CD4-positive, alpha-beta T cell treated with Interleukin-10 for 1 hour (primary cell): ENCODE data around the gene CA5A.
"Not testable (repeated sequence)": the region's sequence is repeated elsewhere in the genome, so short reads cannot be mapped to it uniquely, and the experiment has no call there.

Experiments used
- DNase-seq: peaks from one replicate; pipeline ENCODE4 v3.0.0-alpha.2; 2020

CA5A gene

GRCh38 chr16:87887931-87888330 lies 48.4 kb downstream of the CA5A start:
- not testable (repeated sequence) for DNase-seq

GRCh38 chr16:87885371-87885967 lies 50.9 kb downstream of the CA5A start:
- DNase-seq = not testable (repeated sequence)

- DNase-seq = no peak
Measured at GRCh38 chr16:87882436-87883019, 53.8 kb downstream of the CA5A start.

GRCh38 chr16:87881324-87882200 lies 54.8 kb downstream of the CA5A start:
- no peak for DNase-seq

- DNase-seq = no peak
Measured at GRCh38 chr16:87880117-87880696, 56.1 kb downstream of the CA5A start.

- not testable (repeated sequence) for DNase-seq
Measured at GRCh38 chr16:87879411-87880013, 56.8 kb downstream of the CA5A start.

GRCh38 chr16:87878704-87879103 lies 57.6 kb downstream of the CA5A start:
- no peak for DNase-seq

- DNase-seq = no peak
Measured at GRCh38 chr16:87877942-87878507, 58.3 kb downstream of the CA5A start.

- no peak for DNase-seq
Measured at GRCh38 chr16:87874639-87875427, 61.5 kb downstream of the CA5A start.

GRCh38 chr16:87870418-87871291 lies 65.7 kb downstream of the CA5A start:
- not testable (repeated sequence) for DNase-seq

- DNase-seq = not testable (repeated sequence)
Measured at GRCh38 chr16:87869879-87870417, 66.4 kb downstream of the CA5A start.

- DNase-seq = peak; percentile 89
Measured at GRCh38 chr16:87869061-87869878, 67.1 kb downstream of the CA5A start, which contains the start of gene SLC7A5. TSS of gene SLC7A5 (minus strand) at chr16:87869507. CDS start at chr16:87869422, 85 bp downstream.

GRCh38 chr16:87868254-87869029 lies 67.9 kb downstream of the CA5A start:
- peak; percentile 76 for DNase-seq

GRCh38 chr16:87865902-87866555 lies 70.3 kb downstream of the CA5A start:
- peak; percentile 76 for DNase-seq

GRCh38 chr16:87864331-87864989 lies 71.9 kb downstream of the CA5A start:
- no peak for DNase-seq

GRCh38 chr16:87863327-87863635 lies 73.0 kb downstream of the CA5A start:
- not testable (repeated sequence) for DNase-seq

GRCh38 chr16:87862597-87863326 lies 73.6 kb downstream of the CA5A start:
- not testable (repeated sequence) for DNase-seq
